Measurements from ENCODE around the gene ACTN4.

DNA sequence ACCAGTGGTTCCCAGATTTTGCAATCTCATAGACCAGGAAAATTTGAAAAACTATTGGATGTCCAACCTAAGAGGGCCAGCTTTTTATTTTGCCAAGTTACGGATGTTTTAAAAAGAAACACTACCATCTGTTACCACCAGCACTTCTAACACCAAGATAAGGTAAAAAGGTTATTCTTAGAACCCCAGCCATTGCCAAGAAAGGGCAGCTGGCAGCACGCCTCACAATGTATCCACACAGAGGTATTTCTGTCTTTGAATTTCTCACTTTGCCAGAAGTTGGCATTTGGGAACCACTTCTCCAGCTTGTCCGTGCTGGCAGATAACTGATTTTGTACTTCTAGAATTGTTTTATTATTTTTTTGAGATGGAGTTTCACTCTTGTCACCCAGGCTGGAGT lies 68.1 kb downstream of the ACTN4 start:
- TF ChIP-seq, protein P1, sequence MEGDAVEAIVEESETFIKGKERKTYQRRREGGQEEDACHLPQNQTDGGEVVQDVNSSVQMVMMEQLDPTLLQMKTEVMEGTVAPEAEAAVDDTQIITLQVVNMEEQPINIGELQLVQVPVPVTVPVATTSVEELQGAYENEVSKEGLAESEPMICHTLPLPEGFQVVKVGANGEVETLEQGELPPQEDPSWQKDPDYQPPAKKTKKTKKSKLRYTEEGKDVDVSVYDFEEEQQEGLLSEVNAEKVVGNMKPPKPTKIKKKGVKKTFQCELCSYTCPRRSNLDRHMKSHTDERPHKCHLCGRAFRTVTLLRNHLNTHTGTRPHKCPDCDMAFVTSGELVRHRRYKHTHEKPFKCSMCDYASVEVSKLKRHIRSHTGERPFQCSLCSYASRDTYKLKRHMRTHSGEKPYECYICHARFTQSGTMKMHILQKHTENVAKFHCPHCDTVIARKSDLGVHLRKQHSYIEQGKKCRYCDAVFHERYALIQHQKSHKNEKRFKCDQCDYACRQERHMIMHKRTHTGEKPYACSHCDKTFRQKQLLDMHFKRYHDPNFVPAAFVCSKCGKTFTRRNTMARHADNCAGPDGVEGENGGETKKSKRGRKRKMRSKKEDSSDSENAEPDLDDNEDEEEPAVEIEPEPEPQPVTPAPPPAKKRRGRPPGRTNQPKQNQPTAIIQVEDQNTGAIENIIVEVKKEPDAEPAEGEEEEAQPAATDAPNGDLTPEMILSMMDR (IDR thresholded peaks at IDR 0.05) = no peak
- no peak for TF ChIP-seq POLR2A (IDR thresholded peaks at IDR 0.05)
